ENCODE results near the gene TNFSF8. TPM values are rescaled to one million over a fixed set of nuclear protein-coding genes. Genes with fewer than 3 reads are reported as not detected.

The TNFSF8 gene
- total RNA-seq, 4 donors from 2014 or later: 0.29 to 0.76 TPM; not detected in 2

DNA sequence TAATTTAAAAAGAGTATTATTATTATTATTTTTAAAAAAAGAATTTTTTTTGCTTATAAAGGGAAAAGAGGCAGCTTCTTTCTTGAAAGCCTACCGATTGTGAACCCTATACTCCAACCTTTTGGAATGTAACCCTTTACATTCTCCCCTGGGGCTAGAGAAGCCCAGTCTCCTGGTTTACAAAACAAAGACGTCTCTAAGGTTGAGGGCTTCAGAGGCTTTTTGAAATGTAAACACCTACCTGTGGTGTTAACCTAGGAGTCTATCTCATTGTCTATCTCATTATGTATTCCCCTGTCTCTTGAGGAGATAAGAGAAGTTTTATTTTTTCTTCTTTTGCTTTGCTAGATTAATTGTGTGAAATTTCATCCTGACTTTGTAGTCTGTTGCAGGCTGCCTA is 4.7 kb downstream of the TNFSF8 start:
- DNase-seq (no peak), ATAC-seq (no peak)
- intact Hi-C loops (cut with DNase I; ENCODE audit: low total_unique reads) (no loop called here), in situ Hi-C loops (cut with MboI; ENCODE audit: low sequenced_read_pairs in 4 of 4) (no loop called here)
- Histone ChIP-seq H3K4me1 (no peaks in the 10 kb centered on the region), H3K27me3 (peaks cover 0 to 6% (median 0%) of the 10 kb centered on the region in 3 donors), H3K4me3 (no peak overlapping the region), H3K36me3 (no peaks in the 10 kb centered on the region), H3K27ac (no peak overlapping the region), H3K9me3 (no peaks in the 10 kb centered on the region)
- no peak for TF ChIP-seq POLR2A (IDR thresholded peaks at IDR 0.05)
- TF ChIP-seq, protein P1, sequence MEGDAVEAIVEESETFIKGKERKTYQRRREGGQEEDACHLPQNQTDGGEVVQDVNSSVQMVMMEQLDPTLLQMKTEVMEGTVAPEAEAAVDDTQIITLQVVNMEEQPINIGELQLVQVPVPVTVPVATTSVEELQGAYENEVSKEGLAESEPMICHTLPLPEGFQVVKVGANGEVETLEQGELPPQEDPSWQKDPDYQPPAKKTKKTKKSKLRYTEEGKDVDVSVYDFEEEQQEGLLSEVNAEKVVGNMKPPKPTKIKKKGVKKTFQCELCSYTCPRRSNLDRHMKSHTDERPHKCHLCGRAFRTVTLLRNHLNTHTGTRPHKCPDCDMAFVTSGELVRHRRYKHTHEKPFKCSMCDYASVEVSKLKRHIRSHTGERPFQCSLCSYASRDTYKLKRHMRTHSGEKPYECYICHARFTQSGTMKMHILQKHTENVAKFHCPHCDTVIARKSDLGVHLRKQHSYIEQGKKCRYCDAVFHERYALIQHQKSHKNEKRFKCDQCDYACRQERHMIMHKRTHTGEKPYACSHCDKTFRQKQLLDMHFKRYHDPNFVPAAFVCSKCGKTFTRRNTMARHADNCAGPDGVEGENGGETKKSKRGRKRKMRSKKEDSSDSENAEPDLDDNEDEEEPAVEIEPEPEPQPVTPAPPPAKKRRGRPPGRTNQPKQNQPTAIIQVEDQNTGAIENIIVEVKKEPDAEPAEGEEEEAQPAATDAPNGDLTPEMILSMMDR (IDR thresholded peaks at IDR 0.05 in 4 of 5, conservative IDR thresholded peaks at IDR 0.05 in 1 of 5): no peak

DNA sequence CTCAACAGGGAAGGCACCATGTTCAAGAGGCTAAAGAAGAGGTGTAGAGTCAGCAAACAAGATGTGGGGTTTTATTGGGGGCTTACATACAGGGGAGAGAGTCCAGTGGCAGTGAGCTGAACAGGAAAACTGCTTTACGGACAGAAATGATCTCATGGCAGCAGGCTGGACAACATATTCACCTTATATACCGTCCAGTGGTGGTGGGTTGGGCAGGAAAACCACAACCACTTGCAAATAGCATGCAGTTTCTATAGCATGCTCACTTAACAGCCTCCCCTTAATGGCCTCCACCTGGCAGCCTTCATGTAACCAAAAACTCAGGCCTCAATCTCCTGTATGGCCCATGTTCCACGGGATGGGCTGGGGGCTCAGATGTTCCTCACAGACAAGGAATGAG is 5.4 kb downstream of the TNFSF8 start:
- TF ChIP-seq, protein P1 (IDR thresholded peaks at IDR 0.05 in 4 of 5, conservative IDR thresholded peaks at IDR 0.05 in 1 of 5): no peak
- TF ChIP-seq POLR2A (IDR thresholded peaks at IDR 0.05): no peak
- in situ Hi-C loops (cut with MboI; ENCODE audit: low sequenced_read_pairs in 4 of 4): no loop called here
- H3K27me3 ChIP-seq: peaks cover 0 to 6% (median 0%) of the 10 kb centered on the region in 3 donors
- ATAC-seq (no peak), DNase-seq (no peak)
- H3K4me3 ChIP-seq: no peak overlapping the region
- no peaks in the 10 kb centered on the region for H3K36me3 ChIP-seq
- no peaks in the 10 kb centered on the region for H3K4me1 ChIP-seq
- intact Hi-C loops (cut with DNase I; ENCODE audit: low total_unique reads): no loop called here
- no peaks in the 10 kb centered on the region for H3K9me3 ChIP-seq
- no peak overlapping the region for H3K27ac ChIP-seq

DNA sequence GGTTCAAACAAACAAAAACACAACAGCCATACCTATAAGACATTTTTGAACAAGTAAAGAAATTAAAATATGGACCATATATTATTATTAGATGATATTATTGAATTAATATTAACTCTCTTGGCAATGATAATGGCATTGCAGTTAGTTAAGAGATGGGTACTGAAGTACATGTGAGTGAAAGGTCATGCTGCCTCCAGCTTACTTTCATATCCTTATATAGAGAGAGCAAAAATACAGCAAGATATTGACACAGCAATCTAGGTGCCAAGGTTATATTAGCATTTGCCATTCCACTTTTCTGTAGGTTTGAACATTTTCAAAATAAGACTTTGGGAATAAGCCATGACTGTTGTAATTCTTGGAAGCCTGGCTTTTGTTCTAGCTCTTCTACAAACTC is 6.1 kb downstream of the TNFSF8 start:
- TF ChIP-seq POLR2A (IDR thresholded peaks at IDR 0.05): no peak
- TF ChIP-seq, protein P1 (IDR thresholded peaks at IDR 0.05 in 4 of 5, conservative IDR thresholded peaks at IDR 0.05 in 1 of 5): no peak
- Histone ChIP-seq H3K27me3 (peaks cover 0 to 6% (median 0%) of the 10 kb centered on the region in 3 donors), H3K4me1 (no peaks in the 10 kb centered on the region), H3K27ac (no peak overlapping the region), H3K36me3 (no peaks in the 10 kb centered on the region), H3K9me3 (no peaks in the 10 kb centered on the region), H3K4me3 (no peak overlapping the region)
- DNase-seq (no peak), ATAC-seq (no peak)
- in situ Hi-C loops (cut with MboI; ENCODE audit: low sequenced_read_pairs in 4 of 4) (loop anchor here in 1 of 4 donors (25.0 kb wide), 2 partner anchors 512 to 588 kb away; no protein-coding TSS in a partner anchor), intact Hi-C loops (cut with DNase I; ENCODE audit: low total_unique reads) (no loop called here)

DNA sequence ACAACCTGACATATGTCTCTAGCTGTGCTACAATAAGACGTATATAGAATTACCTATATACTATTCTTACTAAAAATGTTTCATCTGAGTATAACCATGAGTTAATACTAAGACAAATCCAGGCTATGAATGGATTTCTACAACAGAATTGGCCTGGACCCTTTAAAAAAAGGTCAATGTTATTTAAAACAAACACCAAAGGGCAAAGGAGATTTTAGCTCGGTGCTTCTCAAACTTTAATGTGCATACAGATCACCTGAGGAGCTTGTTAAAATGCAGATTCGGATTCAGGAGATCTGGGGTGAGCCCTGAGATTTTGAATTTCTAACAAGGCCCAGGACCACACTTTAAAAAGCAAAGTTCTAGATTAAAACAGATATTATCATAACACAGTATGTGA is 6.5 kb downstream of the TNFSF8 start:
- DNase-seq: no peak
- Histone ChIP-seq H3K4me1 (no peaks in the 10 kb centered on the region), H3K27me3 (peaks cover 0 to 6% (median 0%) of the 10 kb centered on the region in 3 donors), H3K36me3 (no peaks in the 10 kb centered on the region), H3K4me3 (no peak overlapping the region), H3K9me3 (no peaks in the 10 kb centered on the region), H3K27ac (no peak overlapping the region)
- intact Hi-C loops (cut with DNase I; ENCODE audit: low total_unique reads) (no loop called here), in situ Hi-C loops (cut with MboI; ENCODE audit: low sequenced_read_pairs in 4 of 4) (loop anchor here in 1 of 4 donors (25.0 kb wide), 2 partner anchors 512 to 588 kb away; no protein-coding TSS in a partner anchor)
- ATAC-seq: no peak
- TF ChIP-seq, protein P1 (IDR thresholded peaks at IDR 0.05 in 4 of 5, conservative IDR thresholded peaks at IDR 0.05 in 1 of 5): no peak
- no peak for TF ChIP-seq POLR2A (IDR thresholded peaks at IDR 0.05)

DNA sequence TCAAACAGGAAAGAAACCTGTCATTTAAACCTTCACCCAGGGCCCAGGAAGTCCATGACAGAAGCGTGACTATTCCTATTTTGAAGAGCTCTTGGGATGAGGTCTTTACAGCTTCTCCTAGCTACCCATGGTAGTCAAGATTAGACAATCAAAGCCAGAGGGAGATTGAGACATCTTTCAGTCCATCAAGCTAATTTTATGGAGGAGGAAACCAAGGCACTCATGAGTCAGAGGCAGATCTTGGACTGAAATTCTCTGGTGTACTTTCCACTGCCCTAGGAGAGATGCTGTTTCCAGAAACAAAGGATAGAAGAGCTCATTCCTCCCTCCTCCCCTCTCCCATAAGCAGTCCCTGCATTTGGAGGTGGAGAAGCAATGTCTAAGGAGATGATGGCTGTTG is 9.2 kb downstream of the TNFSF8 start:
- in situ Hi-C loops (cut with MboI; ENCODE audit: low sequenced_read_pairs in 4 of 4) (loop anchor here in 1 of 4 donors (25.0 kb wide), 2 partner anchors 509 to 591 kb away; no protein-coding TSS in a partner anchor), intact Hi-C loops (cut with DNase I; ENCODE audit: low total_unique reads) (no loop called here)
- no peak overlapping the region for H3K27ac ChIP-seq
- TF ChIP-seq, protein P1 (IDR thresholded peaks at IDR 0.05 in 4 of 5, conservative IDR thresholded peaks at IDR 0.05 in 1 of 5): no peak
- TF ChIP-seq POLR2A (IDR thresholded peaks at IDR 0.05): no peak
- H3K4me1 ChIP-seq: no peaks in the 10 kb centered on the region
- H3K9me3 ChIP-seq: no peaks in the 10 kb centered on the region
- no peaks in the 10 kb centered on the region for H3K36me3 ChIP-seq
- H3K27me3 ChIP-seq: peaks cover 0 to 4% (median 0%) of the 10 kb centered on the region in 3 donors
- DNase-seq (no peak), ATAC-seq (no peak)
- H3K4me3 ChIP-seq: no peak overlapping the region
